Activated B cell treated with CpG ODN at 0.5 μM for 24 hours (primary cell): Measurements from ENCODE around the gene ZNF18. TPM values are rescaled to one million over a fixed set of nuclear protein-coding genes. Genes with fewer than 3 reads are reported as not detected.

Experiments used
- ATAC-seq: fragments of 200-7000 bp; cut with Tn5 transposase; one replicate; pipeline ENCODE4 v1.10.0; 2021; ENCODE audit warnings: low read depth, mild to moderate bottlenecking, moderate library complexity
- CTCF ChIA-PET: fragments of 350-600 bp; sonication (Branson Sonifier 250); formaldehyde crosslinking; loops from one replicate; lab custom pipeline; 2021; ENCODE audit warnings: antibody characterized with exemption; lab: Charles Lee
- POLR2A ChIA-PET: fragments of 350-600 bp; sonication (Branson Sonifier 250); formaldehyde crosslinking; loops from one replicate; lab custom pipeline; 2021; ENCODE audit warnings: antibody characterized with exemption; lab: Charles Lee
- DNase-seq: peaks from one replicate; pipeline ENCODE4 v3.0.0; 2022
- H3K27ac Mint-ChIP-seq: one replicate; pipeline ENCODE4 v1.8.0; 2020; ENCODE audit warnings: mixed read lengths
- H3K27me3 Mint-ChIP-seq: one replicate; pipeline ENCODE4 v1.8.0; 2021; ENCODE audit warnings: mixed read lengths
- H3K36me3 Mint-ChIP-seq: one replicate; pipeline ENCODE4 v1.8.0; 2021; ENCODE audit warnings: low read depth, mixed read lengths
- H3K4me1 Mint-ChIP-seq: one replicate; pipeline ENCODE4 v1.8.0; 2021; ENCODE audit warnings: mixed read lengths
- H3K4me3 Mint-ChIP-seq: one replicate; pipeline ENCODE4 v1.8.0; 2020; ENCODE audit warnings: mild to moderate bottlenecking, mixed read lengths
- H3K9me3 Mint-ChIP-seq: one replicate; pipeline ENCODE4 v1.8.0; 2020; ENCODE audit warnings: mixed read lengths
- CTCF ChIP-seq: fragments of 200-600 bp; IDR thresholded peaks from one replicate; pipeline ENCODE4 v1.8.0; 2022; ENCODE audit warnings: antibody characterized with exemption, mild to moderate bottlenecking
- intact Hi-C: fragments of 100-400 bp; cut with micrococcal nuclease; formaldehyde crosslinking; loops from one replicate; pipeline ENCODE4 v1.15.1; 2024
- total RNA-seq: library from RNA; stranded (reverse); gene quantifications from 2 replicates; pipeline ENCODE4 v1.2.3, GENCODE V29; 2022

ZNF18 gene, protein sequence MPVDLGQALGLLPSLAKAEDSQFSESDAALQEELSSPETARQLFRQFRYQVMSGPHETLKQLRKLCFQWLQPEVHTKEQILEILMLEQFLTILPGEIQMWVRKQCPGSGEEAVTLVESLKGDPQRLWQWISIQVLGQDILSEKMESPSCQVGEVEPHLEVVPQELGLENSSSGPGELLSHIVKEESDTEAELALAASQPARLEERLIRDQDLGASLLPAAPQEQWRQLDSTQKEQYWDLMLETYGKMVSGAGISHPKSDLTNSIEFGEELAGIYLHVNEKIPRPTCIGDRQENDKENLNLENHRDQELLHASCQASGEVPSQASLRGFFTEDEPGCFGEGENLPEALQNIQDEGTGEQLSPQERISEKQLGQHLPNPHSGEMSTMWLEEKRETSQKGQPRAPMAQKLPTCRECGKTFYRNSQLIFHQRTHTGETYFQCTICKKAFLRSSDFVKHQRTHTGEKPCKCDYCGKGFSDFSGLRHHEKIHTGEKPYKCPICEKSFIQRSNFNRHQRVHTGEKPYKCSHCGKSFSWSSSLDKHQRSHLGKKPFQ
- total RNA-seq = 10.1 and 11.8 TPM in 2 replicates

GRCh38 chr17:11997147-11997971 lies at the start of gene ZNF18:
ZNF18 (minus strand) TSS chr17:11997475; CDS start chr17:11992829, 4,646 bp downstream.
- no peak for TF ChIP-seq CTCF
- intact Hi-C loops = loop anchor here (1.0 to 5.0 kb wide), 5 partner anchors 23 to 1300 kb away; partner anchors contain the start of genes ADPRM, ELAC2, MAP2K4 and SCO1
- Mint-ChIP-seq H3K9me3 (peaks cover 4% of the 10 kb centered on the region), H3K27ac (peak within 1 kb of the TSS; percentile 81), H3K4me3 (peak within 1 kb of the TSS; percentile 93), H3K27me3 (no peaks in the 10 kb centered on the region), H3K36me3 (peaks cover 13% of the 10 kb centered on the region), H3K4me1 (peaks cover 19% of the 10 kb centered on the region)
- ATAC-seq (peak; percentile 97), DNase-seq (peak; percentile 97)
- POLR2A ChIA-PET = interaction anchor here (0.6 to 4.8 kb wide), 21 partner anchors 9 to 1957 kb away, joined by 3 to 191 read pairs (median 4); partner anchors contain the start of genes ELAC2 and MAP2K4
- CTCF ChIA-PET = interaction anchor here (0.9 to 1.9 kb wide), 2 partner anchors 23 to 26 kb away, joined by 4 to 11 read pairs; partner anchors contain the start of gene MAP2K4

DNA sequence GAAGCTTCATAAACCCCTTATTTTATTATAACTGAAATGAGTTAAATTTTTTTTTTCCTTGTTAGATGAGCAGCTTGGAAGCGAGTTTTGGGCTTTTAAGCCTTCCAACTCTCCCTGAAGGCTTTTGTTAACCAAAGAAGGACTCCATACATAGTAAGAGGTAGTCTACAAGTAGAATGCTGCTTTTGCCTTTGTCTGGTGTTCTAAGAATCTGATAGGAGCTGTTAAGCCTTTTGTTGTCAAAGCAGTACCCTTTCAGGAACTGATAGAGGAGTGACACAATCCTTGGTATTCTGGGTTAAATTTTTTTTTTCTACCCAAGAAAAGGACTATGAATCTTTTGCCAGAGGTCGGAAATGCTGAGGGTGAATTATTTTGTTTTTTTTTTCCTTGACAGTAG lies 49.5 kb upstream of the ZNF18 start:
- intact Hi-C loops = no loop called here
- no peak for DNase-seq
- H3K27me3 Mint-ChIP-seq = no peaks in the 10 kb centered on the region
- TF ChIP-seq CTCF = no peak
- H3K9me3 Mint-ChIP-seq = no peaks in the 10 kb centered on the region
- ChIA-PET POLR2A (interaction anchor here (2.5 kb wide), 1 partner anchor 50 kb away, joined by 10 read pairs; the partner anchor contains the start of gene ZNF18), CTCF (no interaction called here)
- H3K36me3 Mint-ChIP-seq = no peaks in the 10 kb centered on the region
- peaks cover 52% of the 10 kb centered on the region for H3K4me1 Mint-ChIP-seq
- no peak for ATAC-seq
- H3K27ac Mint-ChIP-seq = no peak overlapping the region
- H3K4me3 Mint-ChIP-seq = no peak overlapping the region

GRCh38 chr17:12043702-12044101 lies 46.4 kb upstream of the ZNF18 start:
- DNase-seq (no peak), ATAC-seq (no peak)
- POLR2A ChIA-PET = no interaction called here
- Mint-ChIP-seq H3K27me3 (no peaks in the 10 kb centered on the region), H3K9me3 (no peaks in the 10 kb centered on the region), H3K4me1 (peaks cover 36% of the 10 kb centered on the region), H3K4me3 (no peak overlapping the region), H3K27ac (no peak overlapping the region), H3K36me3 (no peaks in the 10 kb centered on the region)
- CTCF ChIA-PET = no interaction called here
- intact Hi-C loops = no loop called here
- TF ChIP-seq CTCF = no peak

DNA sequence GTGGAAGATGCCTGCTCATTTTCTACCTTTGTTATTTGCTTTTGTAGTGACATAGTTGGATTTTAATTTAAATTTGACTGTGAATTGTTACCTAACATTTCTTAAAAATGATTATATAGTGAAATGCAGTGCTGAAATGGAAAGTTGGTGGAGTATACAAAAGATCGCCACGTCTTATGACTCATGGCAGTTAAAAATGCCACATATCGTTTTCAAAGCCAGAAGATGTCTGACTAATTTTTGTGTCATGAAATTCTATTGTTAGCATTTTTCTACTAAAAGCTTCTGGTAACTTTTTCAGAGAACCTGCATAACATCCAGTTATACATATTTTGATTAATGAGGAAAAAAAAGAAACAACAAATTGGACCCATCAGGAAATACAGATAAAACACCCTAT lies 44.0 kb upstream of the ZNF18 start:
- no peaks in the 10 kb centered on the region for H3K9me3 Mint-ChIP-seq
- ATAC-seq (no peak), DNase-seq (no peak)
- H3K4me1 Mint-ChIP-seq = peaks cover 19% of the 10 kb centered on the region
- ChIA-PET POLR2A (no interaction called here), CTCF (no interaction called here)
- H3K27me3 Mint-ChIP-seq = no peaks in the 10 kb centered on the region
- H3K4me3 Mint-ChIP-seq = no peak overlapping the region
- intact Hi-C loops = no loop called here
- no peak overlapping the region for H3K27ac Mint-ChIP-seq
- peaks cover 4% of the 10 kb centered on the region for H3K36me3 Mint-ChIP-seq
- TF ChIP-seq CTCF = no peak
